ENCODE data around the gene PARVA.

The PARVA gene

GRCh38 chr11:12537778-12538401 lies 160.5 kb downstream of the PARVA start:
- DNase-seq = no peak

GRCh38 chr11:12538889-12539421 lies 161.6 kb downstream of the PARVA start:
- no peak for DNase-seq

GRCh38 chr11:12539572-12539971 lies 162.2 kb downstream of the PARVA start:
- no peak for DNase-seq

GRCh38 chr11:12540075-12540680 lies 162.8 kb downstream of the PARVA start:
- no peak for DNase-seq

- DNase-seq = no peak
Observed at GRCh38 chr11:12540913-12541582, 163.7 kb downstream of the PARVA start.

GRCh38 chr11:12541583-12542151 lies 164.3 kb downstream of the PARVA start:
- DNase-seq = no peak

- DNase-seq = no peak
Observed at GRCh38 chr11:12542186-12542935, 165.0 kb downstream of the PARVA start.

GRCh38 chr11:12543596-12544415 lies 166.4 kb downstream of the PARVA start:
- no peak for DNase-seq

- no peak for DNase-seq
Observed at GRCh38 chr11:12544986-12545775, 167.8 kb downstream of the PARVA start.

- DNase-seq = no peak
Observed at GRCh38 chr11:12546122-12546521, 168.8 kb downstream of the PARVA start.

GRCh38 chr11:12546660-12547059 lies 169.3 kb downstream of the PARVA start:
- no peak for DNase-seq

- no peak for DNase-seq
Observed at GRCh38 chr11:12547953-12548650, 170.7 kb downstream of the PARVA start.

GRCh38 chr11:12552692-12553091 lies 175.3 kb downstream of the PARVA start:
- no peak for DNase-seq

- no peak for DNase-seq
Observed at GRCh38 chr11:12554122-12554521, 176.8 kb downstream of the PARVA start.

- DNase-seq = no peak
Observed at GRCh38 chr11:12556155-12556554, 178.8 kb downstream of the PARVA start.

GRCh38 chr11:12556788-12557384 lies 179.5 kb downstream of the PARVA start:
- DNase-seq = no peak

GRCh38 chr11:12559011-12559410 lies 181.6 kb downstream of the PARVA start:
- no peak for DNase-seq

- no peak for DNase-seq
Observed at GRCh38 chr11:12560362-12560761, 183.0 kb downstream of the PARVA start.

- no peak for DNase-seq
Observed at GRCh38 chr11:12560861-12561260, 183.5 kb downstream of the PARVA start.

- DNase-seq = no peak
Observed at GRCh38 chr11:12564012-12564411, 186.6 kb downstream of the PARVA start.
